ENCODE measurements around the gene IFNLR1. TPM values are rescaled to one million over a fixed set of nuclear protein-coding genes. Genes with fewer than 3 reads are reported as not detected.

Gene IFNLR1
- total RNA-seq, 2 donors from 2014 or later, result 7.9 to 16.8 TPM

DNA sequence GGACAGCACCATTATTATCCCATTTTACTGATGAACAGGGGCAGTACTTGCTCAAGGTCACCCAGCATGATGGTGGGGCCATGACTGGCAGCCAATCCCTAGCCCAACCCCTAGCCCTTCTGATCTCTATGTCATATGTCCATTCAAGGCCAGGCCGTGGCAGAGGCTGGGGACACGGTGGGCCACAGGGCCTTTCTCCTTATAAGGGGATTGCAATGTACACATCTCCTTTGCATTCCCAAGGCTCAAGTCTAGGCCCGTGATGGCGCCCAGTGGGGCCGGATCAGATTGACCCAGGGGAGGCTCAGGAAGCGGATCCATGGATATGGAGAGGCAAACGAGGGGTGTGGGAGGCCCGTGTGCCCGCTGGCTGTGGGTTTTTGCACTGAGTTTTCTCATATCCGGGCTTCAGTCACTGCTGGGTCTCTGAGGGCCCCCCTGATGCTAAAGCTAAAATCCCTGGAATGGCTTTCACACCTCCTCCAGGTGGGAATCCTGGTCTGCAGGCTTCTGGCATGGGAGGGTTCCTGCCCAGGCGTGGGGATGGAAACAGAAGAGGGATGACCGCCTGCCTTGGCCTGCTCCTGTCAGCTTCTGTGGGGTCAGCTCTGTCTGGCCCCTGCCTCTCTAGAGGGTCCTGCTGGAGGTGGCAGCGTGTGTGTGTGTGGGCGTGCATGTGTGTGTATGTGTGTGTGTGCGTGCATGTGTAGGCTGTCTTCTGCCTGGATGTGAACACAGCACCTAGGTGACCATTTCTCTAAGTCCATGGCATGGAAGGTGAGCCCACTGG is 77.2 kb downstream of the IFNLR1 start:
- no peak overlapping the region for H3K4me3 ChIP-seq
- no peaks in the 10 kb centered on the region for H3K27me3 ChIP-seq
- intact Hi-C loops (cut with DNase I), result loop anchor here (5.0 kb wide), 1 partner anchor 38 kb away; no protein-coding TSS in a partner anchor
- peak overlapping the region in 1 of 2 donors; percentile 7 for H3K9ac ChIP-seq (ENCODE audit: low read depth in 2 of 2, low read length in 2 of 2)
- H3K9me3 ChIP-seq, result no peaks in the 10 kb centered on the region
- no peak for DNase-seq
- TF ChIP-seq, protein P1, sequence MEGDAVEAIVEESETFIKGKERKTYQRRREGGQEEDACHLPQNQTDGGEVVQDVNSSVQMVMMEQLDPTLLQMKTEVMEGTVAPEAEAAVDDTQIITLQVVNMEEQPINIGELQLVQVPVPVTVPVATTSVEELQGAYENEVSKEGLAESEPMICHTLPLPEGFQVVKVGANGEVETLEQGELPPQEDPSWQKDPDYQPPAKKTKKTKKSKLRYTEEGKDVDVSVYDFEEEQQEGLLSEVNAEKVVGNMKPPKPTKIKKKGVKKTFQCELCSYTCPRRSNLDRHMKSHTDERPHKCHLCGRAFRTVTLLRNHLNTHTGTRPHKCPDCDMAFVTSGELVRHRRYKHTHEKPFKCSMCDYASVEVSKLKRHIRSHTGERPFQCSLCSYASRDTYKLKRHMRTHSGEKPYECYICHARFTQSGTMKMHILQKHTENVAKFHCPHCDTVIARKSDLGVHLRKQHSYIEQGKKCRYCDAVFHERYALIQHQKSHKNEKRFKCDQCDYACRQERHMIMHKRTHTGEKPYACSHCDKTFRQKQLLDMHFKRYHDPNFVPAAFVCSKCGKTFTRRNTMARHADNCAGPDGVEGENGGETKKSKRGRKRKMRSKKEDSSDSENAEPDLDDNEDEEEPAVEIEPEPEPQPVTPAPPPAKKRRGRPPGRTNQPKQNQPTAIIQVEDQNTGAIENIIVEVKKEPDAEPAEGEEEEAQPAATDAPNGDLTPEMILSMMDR (IDR thresholded peaks at IDR 0.05), result no peak
- no peaks in the 10 kb centered on the region for H3K36me3 ChIP-seq
- peaks cover 7% of the 10 kb centered on the region for H3K4me1 ChIP-seq
- no peak overlapping the region for H3K27ac ChIP-seq

DNA sequence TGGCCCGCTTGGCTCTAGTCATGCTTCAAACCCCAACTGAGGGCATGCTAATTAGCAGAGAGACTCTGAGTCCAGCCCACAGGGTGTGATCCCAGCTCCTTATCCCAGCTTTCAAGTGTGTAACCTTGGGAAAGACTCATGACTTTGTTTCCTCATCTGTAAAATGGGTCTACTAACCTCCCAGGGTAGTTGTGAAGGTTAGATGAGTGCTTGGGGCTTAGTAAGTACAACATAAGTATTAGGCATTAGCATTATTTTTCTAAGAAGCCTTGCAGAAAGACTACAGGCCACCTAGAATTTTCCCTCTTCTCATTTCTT is 78.0 kb downstream of the IFNLR1 start:
- intact Hi-C loops (cut with DNase I), result no loop called here
- H3K27ac ChIP-seq, result no peak overlapping the region

DNA sequence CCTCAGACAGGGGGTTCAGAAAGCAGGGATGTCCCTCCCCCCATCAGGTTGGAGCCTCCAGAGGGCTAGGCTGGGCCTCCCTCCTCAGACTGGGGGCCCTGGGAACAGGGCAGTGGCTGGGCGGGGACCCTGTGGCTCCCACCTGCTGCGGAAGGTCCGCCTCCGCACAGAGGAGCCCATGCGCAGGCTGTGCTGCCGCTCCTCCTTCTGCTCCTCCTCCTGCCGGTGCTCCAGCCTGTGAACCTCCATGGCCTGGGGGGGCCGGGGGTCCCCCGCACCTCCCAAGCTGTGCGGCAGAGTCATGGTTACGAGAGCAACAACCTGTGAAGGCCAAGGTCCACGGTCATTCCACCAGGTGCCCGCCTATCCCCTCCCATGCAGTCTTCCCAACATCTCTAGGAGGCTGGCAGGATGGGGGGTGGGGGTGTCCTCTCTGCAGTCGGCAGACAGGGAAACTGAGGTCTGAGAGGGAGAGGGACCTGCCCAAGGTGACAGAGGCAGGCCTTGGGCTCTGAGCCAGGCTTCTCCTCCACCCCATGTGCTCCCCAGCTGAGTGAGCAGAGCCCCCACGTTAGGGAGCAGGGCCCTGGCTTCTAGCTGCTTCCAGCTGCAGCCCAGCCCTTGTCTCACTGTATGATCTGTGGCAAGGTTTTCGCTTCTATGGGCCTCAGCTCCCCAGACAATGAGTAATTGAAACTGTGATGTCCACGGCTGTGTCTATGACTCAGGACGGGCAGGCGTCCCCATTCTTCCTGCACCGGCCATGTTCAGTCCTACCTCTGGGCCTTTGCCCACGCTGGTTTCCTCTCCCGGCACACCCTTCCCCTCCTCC is 78.5 kb downstream of the IFNLR1 start:
- peak overlapping the region in 1 of 2 donors; percentile 1 for H3K9ac ChIP-seq (ENCODE audit: low read depth in 2 of 2, low read length in 2 of 2)
- intact Hi-C loops (cut with DNase I), result no loop called here
- peak overlapping the region; percentile 55 for H3K27ac ChIP-seq
- peaks cover 7% of the 10 kb centered on the region for H3K4me1 ChIP-seq
- TF ChIP-seq, protein P1 (IDR thresholded peaks at IDR 0.05), result no peak
- no peaks in the 10 kb centered on the region for H3K27me3 ChIP-seq
- no peaks in the 10 kb centered on the region for H3K36me3 ChIP-seq
- H3K4me3 ChIP-seq, result no peak overlapping the region
- no peaks in the 10 kb centered on the region for H3K9me3 ChIP-seq
- DNase-seq, result peak; percentile 59

More for the DNA sequence above, 78.0 kb downstream of the IFNLR1 start:
- DNase-seq, result no peak
- Histone ChIP-seq H3K4me1 (peaks cover 7% of the 10 kb centered on the region), H3K36me3 (no peaks in the 10 kb centered on the region), H3K4me3 (no peak overlapping the region), H3K9ac (ENCODE audit: low read depth in 2 of 2, low read length in 2 of 2) (no peak overlapping the region), H3K27me3 (no peaks in the 10 kb centered on the region), H3K9me3 (no peaks in the 10 kb centered on the region)
- TF ChIP-seq, protein P1 (IDR thresholded peaks at IDR 0.05), result no peak

DNA sequence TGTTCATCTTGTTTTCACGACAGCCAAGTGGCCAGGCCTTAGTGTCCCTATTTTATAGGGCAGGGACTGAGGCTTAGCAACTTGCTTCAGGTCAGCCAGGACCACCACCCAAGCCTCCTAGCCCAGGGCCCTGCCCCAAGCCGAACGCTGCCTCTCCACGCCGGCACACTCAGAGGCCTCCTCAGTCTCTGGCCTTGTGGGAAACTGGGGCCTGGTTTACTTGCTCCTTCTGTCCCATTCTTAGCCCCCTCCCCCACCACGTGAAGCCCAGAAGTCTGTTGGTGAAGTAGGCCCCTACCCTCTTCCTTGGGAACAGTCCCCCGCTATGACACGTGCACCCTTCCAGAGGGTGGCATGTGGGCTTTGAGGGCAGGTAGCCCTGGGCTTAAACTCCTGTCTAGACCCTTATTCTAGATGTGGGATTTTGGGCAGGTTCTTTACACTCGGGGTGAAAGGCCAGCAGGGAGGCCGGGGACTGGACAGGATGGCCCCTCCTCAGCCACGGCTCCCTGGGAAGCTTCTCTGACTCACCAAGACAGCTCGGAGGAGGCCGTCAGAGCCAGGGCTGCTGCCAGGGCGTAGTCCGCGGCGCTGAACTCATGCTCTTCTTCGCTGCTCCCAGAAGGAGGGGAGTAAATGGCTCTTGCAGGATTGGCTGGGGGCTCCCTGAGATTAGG is 79.5 kb downstream of the IFNLR1 start:
- intact Hi-C loops (cut with DNase I), result no loop called here
- no peaks in the 10 kb centered on the region for H3K27me3 ChIP-seq
- H3K4me3 ChIP-seq, result no peak overlapping the region
- H3K9me3 ChIP-seq, result no peaks in the 10 kb centered on the region
- peaks cover 7% of the 10 kb centered on the region for H3K4me1 ChIP-seq
- TF ChIP-seq, protein P1 (IDR thresholded peaks at IDR 0.05), result no peak
- H3K36me3 ChIP-seq, result no peaks in the 10 kb centered on the region
- peak overlapping the region; percentile 55 for H3K27ac ChIP-seq
- H3K9ac ChIP-seq (ENCODE audit: low read depth in 2 of 2, low read length in 2 of 2), result no peak overlapping the region
- DNase-seq, result peak; percentile 52

DNA sequence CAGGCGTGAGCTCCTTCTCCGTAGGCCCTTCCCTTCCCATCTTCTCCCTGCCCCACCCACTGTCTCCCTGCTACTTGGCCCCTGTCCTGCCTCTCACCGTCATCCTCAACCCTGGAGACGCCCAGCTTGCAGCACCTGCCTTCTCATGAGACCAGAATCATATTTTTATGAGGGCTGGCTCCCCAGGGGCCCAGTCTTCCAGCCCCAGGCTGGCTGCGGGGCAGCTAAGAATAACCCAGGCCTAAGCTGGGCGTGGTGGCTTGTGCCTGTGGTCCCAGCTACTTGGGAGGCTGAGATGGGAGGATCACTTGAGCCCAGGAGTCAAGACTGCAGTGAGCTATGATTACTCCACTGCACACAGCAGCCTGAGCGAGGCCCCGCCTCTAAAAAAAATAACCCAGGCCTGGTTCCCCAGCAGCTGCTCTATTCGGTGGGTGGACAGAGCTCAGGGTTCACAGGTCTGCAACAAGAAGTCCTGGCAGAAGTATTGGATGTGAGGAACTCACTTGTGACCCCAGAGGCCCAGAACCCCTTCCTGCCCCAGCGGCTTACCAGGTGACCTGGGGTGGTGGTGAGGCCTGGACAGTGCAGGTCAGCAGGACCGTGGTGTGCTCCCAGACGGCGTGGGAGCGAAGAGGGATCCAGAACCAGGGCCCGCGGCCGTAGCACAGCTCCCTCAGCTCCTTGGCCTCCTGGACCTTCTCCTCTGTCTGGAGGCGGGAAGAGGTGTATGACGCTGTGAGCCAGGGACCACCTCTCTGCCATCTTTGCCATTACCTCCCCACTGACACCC is 81.5 kb downstream of the IFNLR1 start:
- H3K9me3 ChIP-seq, result no peaks in the 10 kb centered on the region
- no peaks in the 10 kb centered on the region for H3K27me3 ChIP-seq
- intact Hi-C loops (cut with DNase I), result no loop called here
- DNase-seq, result peak; percentile 49
- no peaks in the 10 kb centered on the region for H3K36me3 ChIP-seq
- no peak overlapping the region for H3K27ac ChIP-seq
- H3K4me1 ChIP-seq, result peaks cover 7% of the 10 kb centered on the region
- no peak overlapping the region for H3K9ac ChIP-seq (ENCODE audit: low read depth in 2 of 2, low read length in 2 of 2)
- TF ChIP-seq, protein P1 (IDR thresholded peaks at IDR 0.05), result no peak
- H3K4me3 ChIP-seq, result no peak overlapping the region
